Testis (tissue), 2 donors: ENCODE results near the gene NLRC5.

Experiments used
- POLR2A ChIP-seq: fragments of 450-650 bp; IDR thresholded peaks from one replicate; pipeline ENCODE4 v1.6.1; 2017; ENCODE audit warnings: antibody characterized with exemption, mild to moderate bottlenecking, moderate library complexity
- TF ChIP-seq, protein P1 (sequence below), 3 experiments: fragments of 450-650 bp in 2 of 3; fragments of 200-600 bp in 1 of 3; sonication (generic) in 1 of 3; IDR thresholded peaks; one replicate each; pipeline ENCODE4 v1.5.1; 2016 to 2019; ENCODE audit warnings: antibody characterized with exemption in 3 of 3, mild to moderate bottlenecking in 2 of 3, moderate library complexity in 1 of 3

DNA sequence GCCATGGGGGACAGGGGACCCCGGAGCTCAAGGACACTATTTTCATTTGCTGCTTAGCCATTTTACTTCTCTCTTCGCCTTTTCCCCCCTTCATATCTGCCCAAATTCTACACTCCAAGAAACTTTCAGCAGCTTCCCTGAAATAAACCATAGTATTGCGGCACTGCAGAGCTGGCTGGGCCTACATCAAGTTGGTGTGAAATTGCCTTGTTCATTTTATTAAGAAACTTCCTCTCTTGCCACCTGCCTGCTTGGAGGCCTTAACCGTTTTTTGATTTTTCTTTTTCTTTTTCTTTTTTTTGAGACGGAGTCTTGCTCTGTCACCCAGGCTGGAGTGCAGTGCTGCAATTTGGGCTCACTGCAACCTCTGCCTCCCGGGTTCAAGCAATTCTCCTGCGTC is 95.6 kb downstream of the NLRC5 start:
- no peak for TF ChIP-seq POLR2A
- TF ChIP-seq, protein P1, sequence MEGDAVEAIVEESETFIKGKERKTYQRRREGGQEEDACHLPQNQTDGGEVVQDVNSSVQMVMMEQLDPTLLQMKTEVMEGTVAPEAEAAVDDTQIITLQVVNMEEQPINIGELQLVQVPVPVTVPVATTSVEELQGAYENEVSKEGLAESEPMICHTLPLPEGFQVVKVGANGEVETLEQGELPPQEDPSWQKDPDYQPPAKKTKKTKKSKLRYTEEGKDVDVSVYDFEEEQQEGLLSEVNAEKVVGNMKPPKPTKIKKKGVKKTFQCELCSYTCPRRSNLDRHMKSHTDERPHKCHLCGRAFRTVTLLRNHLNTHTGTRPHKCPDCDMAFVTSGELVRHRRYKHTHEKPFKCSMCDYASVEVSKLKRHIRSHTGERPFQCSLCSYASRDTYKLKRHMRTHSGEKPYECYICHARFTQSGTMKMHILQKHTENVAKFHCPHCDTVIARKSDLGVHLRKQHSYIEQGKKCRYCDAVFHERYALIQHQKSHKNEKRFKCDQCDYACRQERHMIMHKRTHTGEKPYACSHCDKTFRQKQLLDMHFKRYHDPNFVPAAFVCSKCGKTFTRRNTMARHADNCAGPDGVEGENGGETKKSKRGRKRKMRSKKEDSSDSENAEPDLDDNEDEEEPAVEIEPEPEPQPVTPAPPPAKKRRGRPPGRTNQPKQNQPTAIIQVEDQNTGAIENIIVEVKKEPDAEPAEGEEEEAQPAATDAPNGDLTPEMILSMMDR (IDR thresholded peaks at IDR 0.05): no peak
